Sciatic nerve (tissue), 2 donors: Measurements from ENCODE around the gene CTNNA2. TPM values are rescaled to one million over a fixed set of nuclear protein-coding genes. Genes with fewer than 3 reads are reported as not detected.

ENCODE experiments used
- ATAC-seq: fragments of 200-7000 bp; cut with Tn5 transposase; one replicate; pipeline ENCODE4 v1.9.1; 2020; ENCODE audit warnings: mild to moderate bottlenecking, moderate library complexity
- DNase-seq: peaks from one replicate; pipeline ENCODE4 v3.0.0-alpha.2; 2020; ENCODE audit warnings: low spot score
- intact Hi-C: fragments of 100-400 bp; cut with DNase I; formaldehyde crosslinking; loops from one replicate; pipeline ENCODE4 v1.14.2; 2022
- total RNA-seq: library from RNA; stranded (reverse); fragmentation: NEBNext Ultra II Directional; extraction: Animal tissue kit (Norgen Biotek cat#: 25700); gene quantifications from one replicate; pipeline ENCODE4 v1.2.1, GENCODE V29; 2021
- donor health status: DM: no; HTN: no; CAD: no.
- donor health status: DM: no; HTN: no; CAD: no.

CTNNA2 gene
- total RNA-seq, 1 donor from 2014 or later = 5.4 TPM

DNA sequence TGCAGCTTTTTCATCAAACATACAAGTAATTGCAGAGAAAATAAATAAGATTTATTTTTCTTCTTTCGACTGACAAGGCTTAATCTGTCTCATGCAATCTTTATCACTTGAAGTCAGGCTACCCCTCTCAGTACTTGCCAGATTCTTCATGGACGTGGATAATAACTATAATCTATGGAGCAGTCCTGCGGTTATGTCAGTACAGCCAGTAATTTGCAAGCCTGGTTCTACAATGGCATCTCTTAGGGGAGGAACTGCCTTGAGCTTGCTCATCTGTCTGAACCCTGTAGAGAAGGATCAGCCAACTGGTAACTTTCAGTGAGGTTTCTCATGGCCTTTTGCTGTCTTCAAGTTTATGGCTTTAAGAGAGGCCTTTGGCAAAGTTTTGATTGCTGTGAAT, 827.2 kb downstream of the CTNNA2 start:
- intact Hi-C loops = no loop called here
- no peak for DNase-seq
- ATAC-seq = no peak

DNA sequence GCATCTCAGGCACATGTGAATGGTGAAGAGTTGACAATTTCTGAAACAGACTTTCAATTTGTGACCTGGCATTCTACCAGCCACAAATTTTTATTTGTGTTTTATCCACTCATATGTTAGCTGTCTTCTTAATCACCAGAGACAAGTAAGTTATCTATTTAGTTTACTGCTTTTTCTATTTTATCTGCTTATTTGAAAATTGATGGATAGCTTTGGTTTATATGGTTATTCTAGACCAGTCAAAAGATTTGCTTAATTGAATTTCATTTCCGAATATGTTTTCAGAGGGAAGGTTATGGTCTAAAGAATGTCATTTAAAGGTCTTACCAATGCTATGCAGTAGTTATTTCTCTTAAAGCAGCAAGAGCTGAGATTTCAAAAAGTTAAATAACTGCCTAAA, 835.2 kb downstream of the CTNNA2 start:
- ATAC-seq = no peak
- intact Hi-C loops = no loop called here
- no peak for DNase-seq

DNA sequence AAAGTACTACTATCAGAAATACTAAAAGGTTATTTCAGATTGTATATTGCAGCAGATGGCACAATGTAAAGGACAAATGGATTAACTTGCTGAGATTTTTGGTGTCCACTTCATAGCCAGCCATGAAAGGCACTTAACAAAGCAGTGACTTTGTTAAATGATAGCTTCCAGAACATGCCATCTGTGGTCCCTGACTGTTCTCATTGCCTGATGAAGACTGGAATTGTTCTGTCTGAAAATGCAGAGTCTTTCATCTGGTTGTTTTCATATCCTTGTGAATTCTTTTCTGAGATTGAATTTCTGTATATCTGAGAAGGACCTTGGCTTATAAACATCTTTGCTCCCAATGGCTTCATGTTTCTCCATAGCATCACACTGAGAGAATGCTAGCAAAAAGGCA, 836.1 kb downstream of the CTNNA2 start:
- intact Hi-C loops = no loop called here
- ATAC-seq (no peak), DNase-seq (no peak)

DNA sequence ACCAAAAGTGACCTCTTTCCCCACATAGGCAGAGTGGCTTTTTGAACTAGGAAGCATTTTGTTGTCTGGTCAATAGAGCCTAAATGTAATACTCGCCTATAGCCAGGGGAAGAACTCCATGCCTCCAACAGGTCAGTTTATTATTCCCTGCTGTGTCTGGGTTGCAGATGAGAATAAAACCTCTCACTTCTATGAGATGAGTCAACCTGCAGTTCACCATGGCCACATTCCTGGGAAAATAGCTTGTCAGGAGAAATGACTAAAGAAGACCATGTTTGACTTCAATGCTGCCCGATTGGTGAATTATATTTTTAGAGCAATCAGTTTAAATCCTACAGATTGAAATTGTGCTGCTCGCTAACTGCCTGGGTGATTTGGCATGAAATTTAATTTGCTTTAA, 838.4 kb downstream of the CTNNA2 start:
- ATAC-seq (no peak), DNase-seq (no peak)
- intact Hi-C loops = no loop called here

GRCh38 chr2:80354858-80355257, 842.0 kb downstream of the CTNNA2 start:
- intact Hi-C loops = no loop called here
- ATAC-seq = no peak
- no peak for DNase-seq

DNA sequence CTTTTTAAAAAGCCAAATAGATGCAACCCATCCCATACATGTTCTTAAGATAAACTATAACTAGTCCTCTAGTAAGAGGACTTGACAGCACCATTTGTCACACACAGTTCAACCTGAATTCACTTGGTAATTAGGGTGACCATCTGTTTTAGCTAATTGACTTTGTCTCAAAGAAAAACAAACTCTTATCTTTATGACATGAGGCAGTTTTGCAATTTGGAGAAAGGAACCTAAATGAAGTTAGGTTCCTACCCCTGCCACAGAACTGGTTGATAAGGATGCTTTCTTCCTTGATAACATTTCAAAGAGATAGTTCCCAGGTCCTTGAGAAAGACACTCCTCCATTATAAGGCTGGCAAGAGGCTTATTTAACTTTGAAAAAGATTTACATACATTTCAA, 849.1 kb downstream of the CTNNA2 start:
- DNase-seq = no peak
- intact Hi-C loops = no loop called here
- no peak for ATAC-seq

GRCh38 chr2:80363330-80363729, 850.5 kb downstream of the CTNNA2 start:
- ATAC-seq (no peak), DNase-seq (no peak)
- intact Hi-C loops = no loop called here

- ATAC-seq (no peak), DNase-seq (no peak)
- intact Hi-C loops = no loop called here
Measured at GRCh38 chr2:80363791-80364349, 851.0 kb downstream of the CTNNA2 start.

GRCh38 chr2:80364524-80365212, 851.8 kb downstream of the CTNNA2 start:
- no peak for DNase-seq
- intact Hi-C loops = loop anchor here (5.0 kb wide), 1 partner anchor 443 kb away; no protein-coding TSS in a partner anchor
- ATAC-seq = no peak

GRCh38 chr2:80365762-80366161, 852.9 kb downstream of the CTNNA2 start:
- DNase-seq = no peak
- intact Hi-C loops = loop anchor here (5.0 kb wide), 1 partner anchor 442 kb away; no protein-coding TSS in a partner anchor
- ATAC-seq = no peak

DNA sequence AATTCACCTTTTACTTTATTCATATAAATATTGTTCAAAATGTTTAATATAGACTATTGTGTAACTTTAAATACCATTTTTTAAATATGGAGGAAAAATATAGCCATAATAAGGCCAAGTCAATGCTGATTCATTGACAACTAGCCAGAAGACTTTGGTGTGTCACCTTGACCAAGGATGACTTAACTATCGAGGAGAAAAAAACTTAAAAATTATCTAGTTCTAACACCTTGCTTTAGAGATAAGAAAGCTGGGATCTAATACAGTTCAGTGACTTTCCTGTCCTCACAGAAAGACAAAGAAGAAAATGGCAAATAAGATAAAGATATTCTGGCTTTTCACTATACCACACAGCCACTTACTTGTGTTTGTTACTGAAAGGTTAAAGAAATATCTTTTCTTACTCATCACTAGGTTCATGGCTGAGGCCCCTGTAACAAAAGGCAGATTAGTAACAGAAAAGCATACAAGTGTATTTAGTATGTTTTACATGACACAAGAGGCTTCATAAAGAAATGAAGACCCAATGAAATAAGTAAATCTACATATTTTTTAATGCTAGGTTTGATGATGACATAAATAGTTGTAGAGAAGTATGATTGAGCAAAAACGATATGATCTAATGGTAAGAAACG, 857.6 kb downstream of the CTNNA2 start:
- intact Hi-C loops = no loop called here
- DNase-seq (no peak), ATAC-seq (no peak)

DNA sequence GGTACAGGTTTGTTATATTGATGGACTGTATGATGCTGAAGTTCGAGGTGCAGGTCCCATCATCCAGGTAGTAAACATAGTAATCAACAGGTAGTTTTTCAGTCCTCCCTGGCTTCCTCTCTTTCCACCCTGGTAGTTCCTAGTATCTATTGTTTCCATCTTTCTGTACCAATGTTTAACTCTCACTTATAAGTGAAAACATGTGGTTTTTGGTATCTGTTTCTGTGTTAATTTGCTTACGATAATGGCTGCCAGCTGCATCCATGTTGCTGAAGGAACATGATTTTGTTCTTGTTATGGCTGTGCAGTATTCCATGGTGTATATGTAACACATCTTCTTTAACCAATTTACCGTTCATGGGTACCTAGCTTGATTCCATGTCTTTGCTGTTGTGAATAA, 861.3 kb downstream of the CTNNA2 start:
- intact Hi-C loops = no loop called here
- DNase-seq (no peak), ATAC-seq (no peak)

- DNase-seq (no peak), ATAC-seq (no peak)
- intact Hi-C loops = no loop called here
Measured at GRCh38 chr2:80377071-80377470, 864.2 kb downstream of the CTNNA2 start.

DNA sequence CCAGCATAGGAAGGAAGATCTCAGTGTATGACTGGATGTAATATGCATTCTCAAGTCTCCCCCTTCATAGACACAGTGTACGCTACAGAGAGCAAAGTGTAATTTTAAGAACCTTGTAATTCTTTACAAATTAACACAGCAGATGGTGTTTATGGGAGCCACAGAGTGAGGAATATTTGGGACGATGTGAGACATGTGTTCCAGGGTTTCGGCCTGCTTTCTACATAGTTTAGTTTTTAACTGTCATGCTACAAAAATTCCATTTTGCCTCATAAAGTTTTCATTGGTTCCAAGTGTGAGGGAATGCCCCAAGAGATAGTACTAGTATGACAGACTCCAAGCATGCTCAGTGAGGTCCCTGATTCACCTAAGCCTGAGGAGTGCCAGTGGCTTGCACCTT, 867.9 kb downstream of the CTNNA2 start:
- no peak for DNase-seq
- ATAC-seq = no peak
- intact Hi-C loops = no loop called here

- intact Hi-C loops = no loop called here
- ATAC-seq = no peak
- no peak for DNase-seq
Measured at GRCh38 chr2:80381666-80382065, 868.8 kb downstream of the CTNNA2 start.

DNA sequence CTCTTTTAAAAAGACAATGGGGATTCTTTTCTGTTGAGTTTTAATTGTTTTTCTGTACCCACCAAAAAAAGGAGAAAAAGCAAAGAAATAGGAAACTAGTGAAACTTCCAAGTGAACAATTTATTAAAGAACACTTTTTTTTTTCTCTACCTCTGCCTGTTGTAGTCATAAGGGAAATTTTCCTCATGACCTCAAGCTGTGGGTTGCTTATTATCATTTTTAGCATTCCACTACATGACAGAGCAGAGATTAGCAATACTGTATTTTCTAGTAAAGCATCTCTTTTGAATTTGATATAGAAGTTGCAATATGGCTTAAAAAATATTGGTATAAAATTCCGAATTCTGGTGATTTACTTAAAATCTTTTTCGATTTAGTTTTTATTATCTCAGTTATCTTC, 879.6 kb downstream of the CTNNA2 start:
- DNase-seq = no peak
- no peak for ATAC-seq
- intact Hi-C loops = no loop called here

DNA sequence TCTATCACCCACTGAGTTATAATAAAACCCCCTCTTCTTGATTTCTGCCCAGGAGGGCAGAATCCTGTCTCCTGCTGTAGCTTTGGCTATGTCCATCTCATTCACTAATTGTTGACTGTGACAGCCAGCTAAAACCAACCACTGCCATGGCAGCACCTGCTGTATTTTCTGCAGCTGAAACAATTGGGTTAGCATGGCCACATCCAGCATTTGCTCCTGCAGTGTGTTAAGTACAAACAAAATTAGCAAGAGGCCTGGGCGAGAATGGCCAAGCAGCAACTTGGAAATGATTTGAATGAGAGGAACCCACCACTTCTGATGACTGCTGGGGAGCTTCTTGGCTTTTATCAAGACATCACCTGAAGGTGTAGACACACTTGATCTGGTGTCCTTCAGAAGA, 881.1 kb downstream of the CTNNA2 start:
- ATAC-seq = no peak
- DNase-seq = no peak
- intact Hi-C loops = no loop called here

GRCh38 chr2:80395251-80395650, 882.4 kb downstream of the CTNNA2 start:
- ATAC-seq (no peak), DNase-seq (no peak)
- intact Hi-C loops = no loop called here

DNA sequence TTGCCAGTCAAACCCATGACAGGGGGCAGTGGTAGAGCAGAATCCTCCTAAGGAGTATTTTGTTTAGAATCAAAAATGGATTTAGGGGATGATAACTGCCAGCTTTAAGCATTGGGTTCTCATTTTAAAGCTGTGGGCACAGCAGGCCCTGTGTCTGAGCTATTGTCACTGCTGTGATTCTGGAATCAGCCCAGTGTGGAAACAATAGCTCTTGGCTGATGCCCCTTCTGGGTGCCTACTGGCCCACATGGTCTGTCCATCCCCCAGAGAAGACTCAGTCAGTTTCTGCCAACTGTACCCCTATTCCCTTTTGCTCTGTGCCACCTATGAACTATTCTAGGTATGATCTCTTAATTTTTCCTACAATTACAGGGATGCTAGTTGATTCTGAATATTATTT, 883.4 kb downstream of the CTNNA2 start:
- ATAC-seq = no peak
- intact Hi-C loops = no loop called here
- DNase-seq = no peak

DNA sequence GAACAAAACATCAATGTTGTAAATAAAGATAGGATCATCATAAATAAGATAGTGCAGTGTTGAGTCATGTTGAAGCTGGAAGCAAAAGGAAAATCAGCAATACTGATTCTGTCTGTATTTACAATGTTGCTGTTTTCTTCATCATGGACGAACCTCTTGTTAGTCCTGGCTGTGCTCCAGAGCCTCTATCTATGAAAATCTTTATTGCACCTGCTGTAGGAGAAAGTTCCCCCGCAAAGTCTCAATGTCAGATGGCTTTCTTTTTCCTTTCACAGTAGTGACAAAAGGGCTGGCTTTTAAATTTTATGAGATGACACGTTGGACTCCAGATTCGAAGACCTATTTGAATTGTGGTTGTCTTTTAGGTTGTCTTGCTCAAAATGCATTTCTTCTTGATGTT, 890.2 kb downstream of the CTNNA2 start:
- ATAC-seq (no peak), DNase-seq (no peak)
- intact Hi-C loops = no loop called here

DNA sequence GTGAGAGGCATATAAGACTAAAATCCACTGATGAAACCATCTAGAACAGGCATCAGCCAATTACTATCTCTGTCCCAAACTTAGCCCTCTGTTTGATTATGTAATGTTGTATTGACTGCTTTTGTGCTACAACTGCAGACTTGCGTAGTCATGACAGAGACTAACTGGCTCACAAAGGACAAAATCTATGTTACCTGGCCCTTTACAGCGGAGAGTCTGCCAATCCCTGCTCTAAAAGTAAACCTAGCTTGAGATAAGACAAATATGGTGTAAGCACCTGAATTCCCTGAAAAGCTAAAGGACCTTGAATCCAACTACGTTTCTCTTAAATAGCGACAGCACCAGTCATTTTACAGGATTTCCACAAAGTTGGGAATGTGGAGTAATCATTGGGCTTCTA, 894.5 kb downstream of the CTNNA2 start:
- intact Hi-C loops = no loop called here
- ATAC-seq = no peak
- DNase-seq = no peak
